NCI-H2081 treated with DMSO at 0.1 percent for 48 hours (cell line): ENCODE data around the gene FBXO40.

Experiments
- DNase-seq: peaks from one replicate; lab custom pipeline; 2025; lab: John Stamatoyannopoulos, UW

FBXO40 gene

DNA sequence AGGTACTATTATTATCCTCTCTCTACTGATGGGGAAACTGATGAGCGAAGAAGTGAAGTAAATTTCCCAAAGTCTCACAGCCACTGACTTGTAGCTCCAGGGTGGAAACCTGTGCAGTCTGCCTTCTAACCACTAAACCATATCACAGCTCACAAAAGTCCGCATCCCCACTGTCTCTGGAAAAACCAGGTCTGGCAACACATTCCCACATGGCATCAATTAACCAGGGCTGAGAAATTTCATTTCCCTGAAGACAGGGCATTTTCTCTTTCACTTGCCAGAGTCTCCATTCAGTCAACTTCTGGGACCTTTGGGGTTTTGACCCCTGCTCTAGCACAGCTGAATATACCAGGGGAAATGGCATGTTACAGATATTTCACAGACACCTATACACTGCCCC, 26.5 kb downstream of the FBXO40 start:
- DNase-seq = no peak

DNA sequence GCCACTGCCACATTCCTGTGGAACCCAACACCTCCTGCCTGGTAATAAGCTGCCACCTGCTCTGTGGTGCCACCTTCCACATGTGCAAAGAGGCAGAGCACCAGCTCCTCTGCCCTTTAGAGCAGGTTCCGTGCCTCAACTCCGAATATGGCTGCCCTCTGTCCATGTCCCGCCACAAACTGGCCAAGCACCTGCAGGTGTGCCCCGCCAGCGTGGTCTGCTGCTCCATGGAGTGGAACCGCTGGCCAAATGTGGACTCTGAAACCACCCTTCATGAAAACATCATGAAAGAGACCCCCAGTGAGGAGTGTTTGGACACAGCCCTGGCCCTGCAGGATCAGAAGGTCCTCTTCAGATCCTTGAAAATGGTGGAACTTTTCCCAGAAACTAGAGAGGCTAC, 28.3 kb downstream of the FBXO40 start:
- DNase-seq = no peak

DNA sequence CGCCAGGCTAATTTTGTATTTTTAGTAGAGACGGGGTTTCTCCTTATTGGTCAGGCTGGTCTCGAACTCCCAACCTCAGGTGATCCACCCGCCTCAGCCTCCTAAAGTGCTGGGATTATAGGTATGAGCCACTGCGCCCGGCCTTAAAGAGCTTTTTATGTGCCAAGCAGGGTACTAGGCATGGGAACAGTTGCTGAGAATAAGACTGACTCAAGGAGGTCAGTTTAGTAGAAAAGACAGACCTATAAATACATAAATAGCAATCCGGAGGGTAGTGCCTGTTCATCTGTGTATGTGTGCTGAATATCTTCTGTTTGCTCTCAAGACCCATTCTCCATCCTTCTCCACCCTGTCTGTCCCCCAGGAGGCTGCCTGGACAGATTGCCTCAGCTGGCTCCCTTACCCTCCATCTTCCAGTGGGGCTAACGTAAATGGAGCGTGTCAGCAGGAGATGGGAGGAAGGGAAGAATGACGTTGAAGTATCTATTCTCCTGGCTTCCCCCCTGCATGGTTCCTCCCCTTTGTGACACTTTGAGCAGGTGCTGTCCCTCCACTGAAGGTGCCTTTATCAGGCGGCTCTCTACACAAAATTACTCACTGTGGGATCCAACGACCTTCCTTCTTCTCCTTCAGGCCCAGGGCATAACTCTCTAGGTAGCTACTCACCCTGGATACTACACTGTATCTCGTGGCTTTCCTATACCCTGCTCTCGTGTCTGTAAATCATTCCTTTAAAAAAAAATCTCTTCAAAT, 31.1 kb downstream of the FBXO40 start:
- no peak for DNase-seq

DNA sequence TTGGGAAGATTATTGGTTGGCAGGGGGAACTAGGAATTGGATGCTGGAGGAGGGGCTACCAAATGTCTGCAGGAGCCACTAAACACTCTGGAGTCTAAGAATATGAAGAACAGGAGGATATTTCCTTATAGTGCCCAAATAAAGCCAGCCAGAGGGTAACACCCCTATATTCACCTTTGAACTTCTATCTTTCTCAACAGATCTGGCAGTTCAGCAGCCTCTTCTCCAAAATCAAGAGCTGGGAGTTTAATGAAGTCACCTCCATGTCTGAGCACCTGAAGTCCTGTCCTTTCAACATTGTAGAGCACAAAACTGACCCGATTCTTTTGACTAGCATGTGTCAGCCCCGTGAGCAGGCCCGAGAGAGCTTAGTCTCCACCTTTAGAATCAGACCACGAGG, 33.3 kb downstream of the FBXO40 start:
- DNase-seq = no peak

DNA sequence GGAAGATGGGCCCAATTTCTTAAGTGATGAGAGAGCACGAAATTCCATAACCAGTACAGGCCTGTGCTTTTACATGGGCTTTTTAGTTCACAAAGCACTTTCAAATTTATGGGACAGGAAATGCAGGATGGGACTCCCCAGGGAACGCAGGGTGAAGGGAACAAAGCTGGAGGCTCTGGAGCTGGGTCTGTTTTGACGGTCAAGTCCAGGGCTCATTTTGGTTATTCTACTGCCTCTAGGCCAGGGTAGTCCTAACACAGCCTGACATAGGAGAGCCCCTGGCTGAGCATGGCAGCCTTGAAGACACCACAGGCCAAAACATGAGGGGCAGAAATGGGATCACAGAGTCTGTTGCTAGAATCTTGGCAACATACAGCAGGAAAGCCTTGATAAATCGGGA, 34.0 kb downstream of the FBXO40 start:
- no peak for DNase-seq

DNA sequence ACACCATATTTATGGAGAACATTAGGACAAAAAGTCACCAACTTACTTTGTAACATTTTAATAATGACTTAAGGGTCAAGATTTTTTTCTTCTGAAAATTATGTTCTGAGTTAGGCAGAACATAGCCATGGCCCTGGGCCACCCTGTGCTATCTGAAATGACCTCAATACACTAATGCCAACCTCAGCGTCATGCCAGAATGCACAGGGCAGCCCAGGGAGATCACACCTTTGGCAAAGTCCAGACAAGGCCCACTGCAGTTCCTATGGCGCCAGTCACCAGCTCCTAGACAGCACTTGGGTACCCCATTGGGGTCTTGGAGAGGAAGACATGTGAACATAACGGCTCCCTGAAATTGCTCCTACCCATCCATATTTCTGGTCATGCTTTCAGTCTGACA, 34.4 kb downstream of the FBXO40 start:
- no peak for DNase-seq

DNA sequence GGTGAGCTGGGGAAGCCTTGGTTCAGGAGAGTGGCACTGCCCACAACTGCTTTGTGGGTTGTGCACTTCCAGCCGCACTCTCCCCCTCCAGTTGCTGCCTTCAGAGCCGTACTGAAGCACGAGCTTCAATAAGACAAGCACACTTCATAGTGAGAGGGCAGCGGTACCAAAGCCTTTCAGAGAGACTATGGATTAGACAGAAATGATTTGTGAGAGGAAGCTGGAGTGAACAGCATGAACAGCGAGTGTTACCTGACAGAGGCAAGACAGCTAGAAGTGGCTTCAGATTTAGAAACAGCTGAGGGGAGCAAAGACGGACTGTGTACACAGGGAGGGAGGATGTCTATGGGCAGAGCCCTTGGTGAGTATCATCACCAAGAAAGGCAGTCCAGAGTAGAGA, 36.4 kb downstream of the FBXO40 start:
- DNase-seq = no peak

DNA sequence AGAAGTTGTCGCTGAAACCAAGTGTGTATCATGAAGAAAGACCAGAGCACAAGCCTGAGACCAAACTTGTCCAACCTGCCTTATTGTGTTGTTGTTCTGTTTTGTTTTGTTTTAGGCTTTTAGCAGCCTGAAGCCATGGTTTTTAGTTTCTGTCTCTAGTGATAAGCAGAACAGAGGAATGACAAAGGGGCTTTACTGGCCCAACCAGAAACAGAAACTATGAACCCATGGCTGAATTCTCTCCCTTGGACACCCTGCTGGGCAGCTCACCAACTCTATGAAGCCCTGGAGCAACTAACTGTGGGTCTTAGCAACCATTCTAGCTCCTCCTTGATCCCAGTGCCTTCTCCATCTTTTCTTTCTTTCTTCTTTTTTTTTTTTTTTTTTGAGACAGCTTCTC, 37.2 kb downstream of the FBXO40 start:
- DNase-seq = no peak

DNA sequence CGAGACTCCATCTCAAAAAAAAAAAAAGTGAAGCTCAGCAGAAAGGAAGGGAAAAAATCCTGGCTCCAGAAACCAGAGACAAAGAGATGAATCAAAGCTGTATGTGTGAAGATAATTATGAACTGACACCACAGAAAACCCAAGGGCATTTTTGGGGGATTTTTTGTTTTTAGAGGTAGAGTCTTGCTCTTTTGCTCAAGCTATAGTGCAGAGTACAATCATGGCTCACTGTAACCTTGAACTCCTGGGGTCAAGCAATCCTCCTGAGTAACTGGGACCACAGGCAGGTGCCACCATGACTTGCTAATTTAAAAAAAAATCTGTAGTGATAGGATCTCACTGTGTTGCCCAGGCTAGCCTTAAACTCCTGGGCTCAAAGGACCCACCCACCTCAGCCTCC, 44.7 kb downstream of the FBXO40 start:
- no peak for DNase-seq

DNA sequence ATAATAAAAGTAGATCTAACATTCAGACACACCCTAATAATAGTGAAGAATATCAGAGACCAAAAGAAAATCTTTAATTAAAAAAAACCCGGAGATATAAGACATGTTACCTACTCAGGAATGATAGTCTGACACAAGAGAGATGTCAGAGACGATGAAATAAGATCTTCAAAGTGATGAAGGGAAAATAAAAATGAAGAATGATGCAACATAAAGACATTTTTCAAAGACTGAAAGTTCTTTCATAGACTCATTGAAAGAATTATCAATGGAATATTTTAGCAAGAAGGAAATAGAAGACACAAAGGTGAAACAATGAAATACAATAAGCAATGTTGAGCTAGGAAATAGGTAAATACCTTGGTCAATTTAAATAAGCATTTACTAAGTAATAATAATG, 47.9 kb downstream of the FBXO40 start:
- no peak for DNase-seq

DNA sequence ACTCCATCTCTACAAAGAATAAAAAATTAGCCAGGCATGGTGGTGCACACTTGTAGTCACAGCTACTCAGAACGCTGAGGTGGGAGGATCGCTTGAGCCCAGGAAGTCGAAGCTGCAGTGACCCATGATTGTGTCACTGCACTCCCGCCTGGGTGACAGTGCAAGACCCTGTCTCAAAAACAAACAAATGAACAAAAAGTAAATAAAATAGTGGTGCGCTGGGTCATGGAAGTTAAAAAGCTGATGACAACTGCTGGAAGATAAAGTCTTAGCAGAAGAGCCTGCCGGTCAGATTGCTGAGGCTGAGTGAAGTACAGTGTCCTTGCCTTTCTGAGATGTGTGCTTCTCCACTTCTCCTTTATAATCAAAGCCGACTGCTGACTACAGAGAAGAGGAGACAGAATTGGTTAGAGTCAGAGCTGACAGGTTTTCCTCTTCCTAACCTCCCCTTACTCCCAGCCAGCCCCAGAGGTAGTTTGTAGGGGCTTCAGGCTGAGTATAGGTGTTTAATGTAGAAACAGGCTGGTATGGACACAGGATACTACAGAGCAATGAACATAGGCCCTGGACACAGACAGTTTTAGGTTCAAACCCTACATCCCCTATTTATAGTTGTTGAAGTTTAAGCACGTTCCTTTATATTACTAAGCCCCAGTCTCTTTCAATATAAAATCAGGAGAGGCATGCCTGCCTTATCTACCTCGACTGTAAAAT, 49.6 kb downstream of the FBXO40 start:
- no peak for DNase-seq

DNA sequence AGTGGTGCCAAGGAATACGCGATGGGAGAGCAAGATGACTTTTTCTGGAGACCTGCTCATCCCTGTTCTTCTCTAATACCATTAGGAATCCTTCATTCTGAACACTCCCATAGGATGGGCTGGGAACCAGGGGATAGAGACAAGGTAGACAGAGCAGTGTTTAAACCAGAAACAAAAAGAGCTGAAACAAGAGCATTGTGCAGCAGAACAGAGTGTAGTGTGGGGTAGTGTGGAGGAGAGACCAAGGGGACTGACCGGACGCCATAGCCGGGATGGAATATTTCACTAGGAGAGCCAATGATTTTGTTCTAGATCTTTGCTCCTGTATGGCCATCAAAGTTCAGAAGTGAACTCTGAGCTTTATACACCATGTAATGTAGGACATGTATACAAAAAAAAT, 51.9 kb downstream of the FBXO40 start:
- DNase-seq = no peak

DNA sequence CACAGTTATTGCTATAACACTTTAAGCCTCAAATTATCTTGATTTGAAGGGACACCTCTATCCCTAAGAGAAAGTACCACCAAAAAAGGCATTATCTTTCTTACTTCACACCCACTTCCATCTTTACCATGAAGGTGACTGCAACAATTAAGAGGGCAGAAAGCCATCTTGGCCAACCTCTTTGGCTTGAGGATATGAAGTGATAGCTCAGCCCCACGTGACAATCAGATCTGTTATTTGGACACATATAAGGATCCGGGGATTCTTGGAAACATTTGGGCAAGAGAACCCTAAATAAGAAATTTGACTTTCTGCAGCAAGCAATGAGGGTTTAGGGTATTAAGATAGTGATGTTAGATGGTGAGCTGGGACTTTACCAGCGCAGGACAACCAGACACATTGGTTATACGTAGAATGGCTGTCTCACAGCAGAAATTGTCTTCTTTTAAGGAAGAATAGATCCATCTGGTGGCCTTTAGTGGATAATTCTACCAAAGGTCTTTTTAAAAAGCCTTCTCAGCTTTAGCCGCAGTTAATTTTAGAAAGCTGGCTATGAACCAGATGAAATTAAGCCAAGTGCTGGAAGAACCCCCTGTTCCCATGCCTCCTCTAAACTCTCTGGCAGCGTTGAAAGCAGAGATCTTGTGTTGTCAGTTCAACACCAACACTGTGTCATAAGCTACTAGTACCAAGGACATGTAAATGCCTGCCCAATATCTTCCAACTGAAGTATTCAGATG, 55.2 kb downstream of the FBXO40 start:
- DNase-seq = no peak

DNA sequence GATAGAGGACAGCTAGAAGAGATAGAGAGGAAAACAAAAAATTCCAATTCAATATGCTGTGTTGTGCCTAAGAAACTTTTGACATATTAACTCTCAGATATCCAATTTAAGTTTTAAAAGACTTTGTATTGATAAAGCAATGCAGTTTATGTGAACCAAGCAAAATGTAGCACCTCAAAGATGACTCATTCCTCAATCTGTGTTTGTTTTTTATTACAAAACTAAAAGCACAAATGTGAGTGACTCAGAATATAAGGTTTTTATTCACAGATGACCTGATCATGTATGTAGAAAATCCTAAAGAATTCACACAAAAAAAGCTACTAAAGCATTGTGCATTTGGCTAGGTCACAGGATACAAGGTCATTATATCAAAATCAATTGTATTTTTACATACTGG, 56.5 kb downstream of the FBXO40 start:
- DNase-seq = no peak

DNA sequence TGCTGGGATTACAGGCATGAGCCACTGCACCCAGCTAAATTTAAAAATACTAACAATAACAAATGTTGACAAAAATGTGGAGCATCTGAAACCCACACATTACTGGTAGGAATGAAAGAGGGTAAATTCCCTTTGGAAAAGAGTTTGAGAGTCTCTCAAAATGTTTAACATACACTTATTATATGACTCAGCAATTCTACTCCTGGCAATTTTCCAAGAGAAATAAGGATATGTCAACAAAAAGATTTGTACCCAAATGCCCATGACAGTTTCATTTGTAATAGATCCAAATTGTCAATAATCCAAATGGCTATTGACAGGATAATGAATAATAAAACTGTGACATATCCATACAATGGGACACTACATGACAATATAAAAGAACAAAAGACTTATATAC, 58.5 kb downstream of the FBXO40 start:
- no peak for DNase-seq

DNA sequence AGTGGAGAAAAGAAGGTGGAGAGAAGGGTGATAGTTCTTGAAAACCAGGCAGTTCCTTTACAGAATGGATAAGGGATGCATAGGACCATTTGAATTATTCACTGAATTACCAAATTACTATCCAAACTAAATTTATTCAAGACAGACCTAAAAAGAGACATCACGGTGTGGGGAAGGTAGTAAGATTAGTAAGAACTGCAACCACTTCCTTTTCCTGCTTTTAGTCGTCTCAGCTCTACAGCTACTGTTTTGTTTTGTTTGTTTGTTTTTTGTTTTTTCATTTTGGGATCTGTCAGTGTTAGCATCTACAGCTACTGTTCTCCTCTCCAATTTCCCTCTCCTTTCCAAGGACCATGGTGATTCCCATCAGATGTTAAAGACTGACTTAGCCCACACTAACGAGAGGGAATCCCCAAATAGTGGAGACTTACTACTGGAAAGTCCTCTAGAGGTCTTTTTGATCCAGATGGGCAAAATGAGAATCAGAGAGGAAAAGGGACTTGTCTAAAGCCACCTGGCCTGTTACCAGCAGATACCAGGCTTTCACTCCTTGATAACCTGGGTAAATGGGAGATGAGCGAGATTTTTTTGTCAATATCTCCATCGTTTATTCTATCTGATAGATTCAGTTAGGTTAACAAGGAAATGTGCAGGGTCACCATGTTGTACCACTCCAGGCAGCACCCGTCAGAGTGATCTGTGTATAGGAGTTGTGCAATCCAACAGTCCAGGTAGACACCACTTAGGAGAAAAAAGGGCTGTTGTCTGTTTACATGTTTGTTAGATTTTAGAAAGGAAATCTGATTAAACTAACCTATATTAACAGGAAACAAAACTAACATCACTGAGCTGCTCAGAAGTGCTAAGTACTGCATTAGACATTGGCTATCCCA, 61.6 kb downstream of the FBXO40 start:
- no peak for DNase-seq

DNA sequence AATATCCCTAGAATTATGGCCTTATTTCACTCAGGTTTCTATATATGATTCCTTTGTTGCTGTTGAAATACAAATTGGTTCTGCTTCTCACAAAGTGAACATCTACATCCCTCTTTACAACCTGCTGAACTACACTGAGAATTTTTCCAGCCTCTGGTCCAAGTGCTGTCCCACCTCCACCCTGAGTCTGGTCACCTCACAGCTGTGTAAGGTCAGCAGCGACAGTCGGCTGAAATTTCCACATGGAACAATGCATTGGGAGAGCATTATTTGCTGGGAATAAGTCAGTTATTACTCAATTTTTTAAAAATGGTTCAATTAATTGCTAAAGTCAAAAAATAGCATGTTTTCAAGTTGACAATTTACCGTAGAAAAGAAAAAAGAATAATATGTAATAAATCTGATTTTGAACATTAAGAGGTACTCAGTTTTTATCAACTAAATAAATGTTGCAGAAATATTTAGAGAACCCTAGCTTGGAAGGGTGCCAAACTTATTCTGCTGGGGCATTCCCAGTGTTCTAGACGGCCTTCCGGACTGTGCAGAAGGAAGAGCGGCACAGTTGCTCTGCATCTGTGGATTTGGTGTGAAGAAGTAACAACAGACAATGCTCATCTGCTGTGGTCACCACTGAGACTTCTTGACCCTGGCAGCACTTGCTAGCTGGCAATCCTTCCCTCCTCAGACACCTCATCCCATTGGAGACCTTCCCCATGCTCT, 65.7 kb downstream of the FBXO40 start:
- DNase-seq = no peak

DNA sequence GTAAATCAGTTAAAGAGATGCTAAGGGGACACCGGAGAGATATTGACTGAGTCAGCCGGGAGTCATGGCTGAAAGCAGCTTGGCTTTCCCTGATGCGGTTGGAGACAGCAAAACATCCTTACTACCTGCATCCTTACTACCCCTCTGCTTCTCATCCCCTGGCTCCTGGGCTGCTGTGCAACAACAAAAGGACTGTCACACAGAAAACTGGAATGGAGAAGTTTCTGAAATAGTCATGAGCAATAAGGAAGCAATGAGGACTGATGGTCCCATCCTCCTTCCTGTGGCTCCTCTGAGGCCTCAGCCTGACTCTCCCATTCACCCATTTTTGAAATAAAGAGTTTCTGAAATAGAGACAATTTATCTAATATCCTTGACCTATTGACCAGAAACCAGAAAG, 66.4 kb downstream of the FBXO40 start:
- no peak for DNase-seq

DNA sequence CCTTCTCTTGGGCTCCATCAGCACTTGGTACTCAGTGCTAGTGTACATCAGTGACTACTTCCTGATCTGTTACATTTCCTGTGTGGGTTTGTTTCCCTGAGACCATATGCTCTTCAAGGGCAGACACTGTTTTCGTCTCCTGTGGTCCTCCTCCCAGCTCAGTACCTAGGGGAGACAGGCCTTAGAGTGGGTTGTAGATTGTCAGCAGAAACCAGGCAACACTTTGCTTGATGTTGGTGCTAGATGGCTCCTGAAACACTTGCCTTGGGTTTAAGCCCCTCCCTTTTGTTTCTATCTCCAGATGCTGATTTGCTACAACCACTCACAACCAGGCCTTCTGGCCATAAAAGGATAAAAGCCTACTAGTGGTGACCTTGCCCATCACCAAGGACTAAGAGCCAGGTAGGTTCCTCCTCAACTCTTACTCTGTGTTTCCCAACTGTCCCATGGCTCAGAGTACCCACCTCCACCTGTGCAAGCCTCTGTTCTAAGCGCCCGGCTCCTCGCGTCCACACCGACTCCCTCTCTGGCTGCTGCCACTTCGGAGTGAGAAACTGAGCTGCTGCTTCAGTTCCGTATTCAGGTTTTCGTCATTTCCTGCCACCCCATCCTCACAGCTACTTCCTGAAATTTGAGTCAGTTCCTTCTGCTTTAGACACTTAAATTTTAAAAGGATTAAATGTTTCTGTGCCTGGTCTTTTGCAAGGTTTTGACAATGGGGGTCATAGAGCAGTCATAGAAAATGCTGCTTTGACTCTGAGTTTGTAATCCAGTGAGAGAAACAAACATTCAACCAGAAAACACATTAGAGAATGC, 67.4 kb downstream of the FBXO40 start, which contains the start of gene HCLS1:
Gene HCLS1 (minus strand): TSS at position 548 of the 816 bp plus-strand sequence. CDS start 2,556 bp downstream, outside the sequence.
- DNase-seq = no peak

DNA sequence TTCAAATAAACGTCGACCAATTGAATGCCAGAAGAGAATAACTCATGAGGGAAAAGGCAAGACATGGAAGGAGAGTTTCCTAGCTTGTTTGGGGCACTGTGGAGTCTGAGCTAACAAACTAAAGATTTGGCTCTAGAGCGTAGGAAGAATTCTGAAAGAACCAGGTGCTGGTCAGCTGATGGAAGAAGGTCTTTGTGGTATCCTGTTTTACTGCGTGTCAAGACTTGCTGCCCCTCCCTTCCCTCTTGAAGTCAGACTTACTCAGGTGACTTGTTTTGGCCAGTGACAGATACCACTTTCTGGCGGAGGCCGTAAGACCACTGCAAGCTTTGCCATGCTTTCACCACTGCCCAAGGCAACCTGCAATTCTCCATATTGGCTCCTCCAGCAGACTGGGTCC, 68.2 kb downstream of the FBXO40 start:
- DNase-seq = no peak
